Osteocyte (in vitro differentiated cells): Measurements from ENCODE around the gene DOK6. TPM values are rescaled to one million over a fixed set of nuclear protein-coding genes. Genes with fewer than 3 reads are reported as not detected.

Experiments
- DNase-seq: peaks from one replicate; pipeline ENCODE4 v3.0.0; 2021; ENCODE audit warnings: mixed read lengths; ENCODE audit not compliant: unreplicated experiment; ENCODE audit errors: extremely low spot score
- H3K27ac Mint-ChIP-seq: one replicate; pipeline ENCODE4 v1.8.0; 2021; ENCODE audit warnings: mild to moderate bottlenecking, mixed read lengths; ENCODE audit not compliant: unreplicated experiment
- H3K27me3 Mint-ChIP-seq: one replicate; pipeline ENCODE4 v1.8.0; 2021; ENCODE audit warnings: mixed read lengths; ENCODE audit not compliant: unreplicated experiment
- H3K36me3 Mint-ChIP-seq: one replicate; pipeline ENCODE4 v1.8.0; 2021; ENCODE audit warnings: mixed read lengths; ENCODE audit not compliant: unreplicated experiment
- H3K4me1 Mint-ChIP-seq: one replicate; pipeline ENCODE4 v1.8.0; 2021; ENCODE audit warnings: mixed read lengths; ENCODE audit not compliant: unreplicated experiment
- H3K4me3 Mint-ChIP-seq: one replicate; pipeline ENCODE4 v1.8.0; 2021; ENCODE audit warnings: mild to moderate bottlenecking, moderate library complexity, mixed read lengths; ENCODE audit not compliant: unreplicated experiment
- H3K9me3 Mint-ChIP-seq: one replicate; pipeline ENCODE4 v1.8.0; 2021; ENCODE audit warnings: mixed read lengths; ENCODE audit not compliant: unreplicated experiment
- total RNA-seq: library from RNA; stranded (reverse); gene quantifications from 2 replicates; pipeline ENCODE4 v1.2.1, GENCODE V29; 2021
- TF ChIP-seq, protein P1 (sequence below): fragments of 200-600 bp; sonication (generic); IDR thresholded peaks from 2 replicates; pipeline ENCODE4 v1.5.0; 2021; ENCODE audit warnings: antibody characterized with exemption, mild to moderate bottlenecking, moderate library complexity

DOK6 gene
- total RNA-seq, 1 donor from 2014 or later = 4.6 TPM

DNA sequence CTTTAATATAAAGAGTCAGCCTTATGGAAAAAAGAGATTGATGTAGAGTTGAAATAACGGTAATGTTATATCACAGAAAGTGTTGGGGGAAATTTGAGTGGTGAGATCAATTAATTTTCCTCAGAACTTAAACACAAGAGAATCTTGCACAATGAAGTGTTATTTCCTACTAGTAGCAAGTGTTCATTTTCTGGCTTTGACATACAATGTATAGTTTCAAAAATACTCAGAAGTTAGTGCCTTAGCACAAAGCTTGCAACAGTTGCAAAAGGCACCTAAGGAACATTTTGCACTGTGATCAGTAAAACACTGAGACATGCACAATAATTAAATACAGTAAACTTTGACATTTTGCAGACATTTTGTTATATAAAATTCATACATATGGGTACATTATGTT, 385.7 kb downstream of the DOK6 start:
- no peak for DNase-seq
- no peak overlapping the region for H3K4me3 Mint-ChIP-seq
- H3K4me1 Mint-ChIP-seq = peaks cover 9% of the 10 kb centered on the region
- no peaks in the 10 kb centered on the region for H3K27me3 Mint-ChIP-seq
- H3K36me3 Mint-ChIP-seq = no peaks in the 10 kb centered on the region
- no peak overlapping the region for H3K27ac Mint-ChIP-seq
- peaks cover under 1% of the 10 kb centered on the region for H3K9me3 Mint-ChIP-seq
- TF ChIP-seq, protein P1, sequence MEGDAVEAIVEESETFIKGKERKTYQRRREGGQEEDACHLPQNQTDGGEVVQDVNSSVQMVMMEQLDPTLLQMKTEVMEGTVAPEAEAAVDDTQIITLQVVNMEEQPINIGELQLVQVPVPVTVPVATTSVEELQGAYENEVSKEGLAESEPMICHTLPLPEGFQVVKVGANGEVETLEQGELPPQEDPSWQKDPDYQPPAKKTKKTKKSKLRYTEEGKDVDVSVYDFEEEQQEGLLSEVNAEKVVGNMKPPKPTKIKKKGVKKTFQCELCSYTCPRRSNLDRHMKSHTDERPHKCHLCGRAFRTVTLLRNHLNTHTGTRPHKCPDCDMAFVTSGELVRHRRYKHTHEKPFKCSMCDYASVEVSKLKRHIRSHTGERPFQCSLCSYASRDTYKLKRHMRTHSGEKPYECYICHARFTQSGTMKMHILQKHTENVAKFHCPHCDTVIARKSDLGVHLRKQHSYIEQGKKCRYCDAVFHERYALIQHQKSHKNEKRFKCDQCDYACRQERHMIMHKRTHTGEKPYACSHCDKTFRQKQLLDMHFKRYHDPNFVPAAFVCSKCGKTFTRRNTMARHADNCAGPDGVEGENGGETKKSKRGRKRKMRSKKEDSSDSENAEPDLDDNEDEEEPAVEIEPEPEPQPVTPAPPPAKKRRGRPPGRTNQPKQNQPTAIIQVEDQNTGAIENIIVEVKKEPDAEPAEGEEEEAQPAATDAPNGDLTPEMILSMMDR = no peak

DNA sequence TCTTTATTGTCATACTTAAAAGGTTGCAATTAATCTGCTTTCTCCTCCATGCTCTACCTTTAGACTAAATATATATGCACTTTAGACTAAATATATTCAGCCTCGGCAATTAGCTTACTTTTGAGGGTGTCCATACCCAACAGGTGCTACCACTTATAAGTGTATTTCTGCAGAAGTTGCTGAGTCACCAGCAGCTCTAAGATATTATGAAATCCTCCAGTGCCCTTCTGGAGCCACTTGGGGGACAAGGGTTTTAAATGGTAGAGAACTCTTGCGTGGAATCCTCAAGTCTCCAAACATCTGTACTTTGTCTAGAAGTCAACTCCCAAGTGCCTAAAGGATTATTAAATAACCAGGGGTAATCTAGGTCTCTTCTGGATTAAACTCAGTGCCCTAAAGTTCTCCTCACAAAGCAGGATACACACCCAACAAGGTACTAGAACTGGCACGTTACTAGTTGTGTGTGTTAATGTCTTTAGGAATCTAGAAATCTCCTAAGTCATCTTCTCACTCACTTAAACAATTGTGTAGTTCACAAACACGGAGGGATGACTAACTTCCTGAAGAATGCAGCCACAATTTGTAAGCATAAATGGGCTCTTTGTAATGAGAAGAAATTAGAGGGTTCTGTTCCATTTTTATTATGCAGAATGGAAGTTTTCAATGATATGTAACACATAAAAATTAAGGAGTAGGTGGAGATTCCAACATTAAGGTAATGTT, 387.3 kb downstream of the DOK6 start:
- Mint-ChIP-seq H3K4me1 (peaks cover 9% of the 10 kb centered on the region), H3K36me3 (no peaks in the 10 kb centered on the region), H3K4me3 (no peak overlapping the region), H3K9me3 (peaks cover 10% of the 10 kb centered on the region), H3K27ac (no peak overlapping the region), H3K27me3 (no peaks in the 10 kb centered on the region)
- no peak for DNase-seq
- TF ChIP-seq, protein P1 = no peak

DNA sequence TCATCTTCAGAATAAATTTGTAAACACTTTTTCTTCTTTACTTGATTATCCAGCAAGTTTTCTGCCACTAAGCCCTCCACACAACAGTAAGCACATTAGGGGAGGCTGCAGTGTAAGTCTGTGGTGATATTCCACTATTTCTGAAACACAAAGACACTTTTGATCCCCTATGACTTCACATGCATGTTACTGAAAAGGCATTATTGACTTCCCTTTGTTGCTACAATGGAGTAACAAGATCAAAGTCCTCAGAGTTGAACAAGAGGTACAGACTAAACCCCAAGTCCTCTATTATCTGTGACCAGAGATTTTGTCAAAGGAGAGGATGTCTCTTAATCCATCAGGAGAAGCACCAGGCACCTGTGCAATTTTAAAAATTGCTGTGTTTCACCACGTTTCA, 389.1 kb downstream of the DOK6 start:
- H3K27me3 Mint-ChIP-seq = no peaks in the 10 kb centered on the region

DNA sequence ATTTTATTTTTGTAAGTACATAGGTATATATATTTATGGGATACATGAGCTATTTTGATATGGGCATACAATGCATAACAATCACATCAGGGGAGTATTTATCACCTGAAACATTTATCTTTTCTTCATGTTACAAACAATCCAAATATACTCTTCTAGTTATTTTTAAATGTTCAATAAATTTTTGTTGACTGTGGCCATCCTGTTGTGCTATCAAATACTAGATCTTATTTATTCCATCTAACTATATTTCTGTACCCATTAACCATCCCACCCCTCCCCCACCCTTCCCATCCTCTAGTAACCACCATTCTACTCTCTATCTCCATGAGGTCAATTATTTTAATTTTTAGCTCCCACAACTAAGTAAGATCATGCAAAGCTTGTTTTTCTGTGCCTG, 390.0 kb downstream of the DOK6 start:
- no peaks in the 10 kb centered on the region for H3K27me3 Mint-ChIP-seq
- H3K36me3 Mint-ChIP-seq = no peaks in the 10 kb centered on the region
- H3K4me3 Mint-ChIP-seq = no peak overlapping the region
- H3K27ac Mint-ChIP-seq = no peak overlapping the region
- H3K4me1 Mint-ChIP-seq = peaks cover 15% of the 10 kb centered on the region
- no peak for DNase-seq
- TF ChIP-seq, protein P1 = no peak
- peaks cover 10% of the 10 kb centered on the region for H3K9me3 Mint-ChIP-seq

More for the DNA sequence above, 389.1 kb downstream of the DOK6 start:
- Mint-ChIP-seq H3K36me3 (no peaks in the 10 kb centered on the region), H3K4me1 (peaks cover 9% of the 10 kb centered on the region), H3K4me3 (no peak overlapping the region), H3K27ac (no peak overlapping the region), H3K9me3 (peaks cover 10% of the 10 kb centered on the region)
- DNase-seq = no peak
- TF ChIP-seq, protein P1 = no peak

DNA sequence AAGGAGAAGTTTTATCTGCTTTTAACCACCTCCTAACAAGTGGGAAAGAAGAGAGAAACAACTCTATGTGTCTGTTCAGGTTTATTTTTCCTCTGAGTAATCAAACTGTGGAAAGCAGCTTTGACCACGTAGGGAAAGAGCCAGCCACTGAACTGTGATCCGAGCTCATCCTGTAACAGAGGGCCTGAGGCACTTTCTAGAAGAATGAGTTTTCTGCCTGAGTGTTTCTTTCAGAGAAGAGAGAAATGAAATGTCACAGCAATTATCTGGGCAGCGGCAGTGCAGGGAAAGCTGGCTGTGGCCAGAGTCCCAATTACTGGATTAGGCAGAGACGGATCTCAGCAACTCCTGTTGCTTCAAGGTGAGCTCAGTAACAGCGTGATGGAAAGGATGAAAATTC, 395.1 kb downstream of the DOK6 start:
- H3K27ac Mint-ChIP-seq = peak overlapping the region; percentile 85
- peaks cover 10% of the 10 kb centered on the region for H3K9me3 Mint-ChIP-seq
- H3K4me1 Mint-ChIP-seq = peaks cover 19% of the 10 kb centered on the region
- H3K4me3 Mint-ChIP-seq = no peak overlapping the region
- TF ChIP-seq, protein P1 = no peak
- no peak for DNase-seq
- H3K27me3 Mint-ChIP-seq = no peaks in the 10 kb centered on the region
- no peaks in the 10 kb centered on the region for H3K36me3 Mint-ChIP-seq
